Prostate gland (tissue), 2 donors: Measurements from ENCODE around the gene ARFIP2. TPM values are rescaled to one million over a fixed set of nuclear protein-coding genes. Genes with fewer than 3 reads are reported as not detected.

Experiments used
- DNase-seq: peaks from one replicate; pipeline ENCODE4 v3.0.0-alpha.2; 2019; ENCODE audit warnings: low spot score
- H3K27ac ChIP-seq, 2 donors: fragments of 200-600 bp; sonication (generic); 2 replicates each; pipeline ENCODE4 v1.5.1; 2017 to 2019
- H3K27me3 ChIP-seq: fragments of 200-600 bp; sonication (generic); replicated peaks from 2 replicates; pipeline ENCODE4 v1.5.1; 2019; ENCODE audit not compliant: insufficient read depth
- H3K36me3 ChIP-seq, 2 donors: fragments of 200-600 bp; sonication (generic); 1 replicate in 1 of 2; 2 replicates in 1 of 2; pipeline versions ENCODE4 v1.5.1 to v1.8.1; 2017 to 2019
- H3K4me1 ChIP-seq: fragments of 200-600 bp; sonication (generic); replicated peaks from 2 replicates; pipeline ENCODE4 v1.5.1; 2019
- H3K4me3 ChIP-seq, 2 donors: fragments of 200-600 bp; sonication (generic); 2 replicates each; pipeline ENCODE4 v1.5.1; 2017 to 2019
- H3K9me3 ChIP-seq: fragments of 200-600 bp; sonication (generic); 2 replicates; pipeline ENCODE4 v1.5.1; 2017
- CTCF ChIP-seq, 4 experiments: fragments of 200-600 bp in 2 of 4; fragments of 450-650 bp in 2 of 4; sonication (generic) in 2 of 4; IDR thresholded peaks; 1 replicate in 3 of 4; 2 replicates in 1 of 4; pipeline ENCODE4 v1.5.1; 2016 to 2019; ENCODE audit warnings: antibody characterized with exemption in 4 of 4, mild to moderate bottlenecking in 2 of 4, moderate library complexity in 2 of 4
- POLR2A ChIP-seq: fragments of 450-650 bp; IDR thresholded peaks from one replicate; pipeline ENCODE4 v1.6.1; 2016; ENCODE audit warnings: antibody characterized with exemption, mild to moderate bottlenecking
- POLR2AphosphoS5 ChIP-seq: sonication (generic); formaldehyde crosslinking; IDR thresholded peaks from one replicate; pipeline ENCODE4 v1.6.1; 2017; ENCODE audit warnings: antibody characterized with exemption
- WGBS: methylation state at CpG from one replicate; pipeline ENCODE4 v1.1.5; 2018; 5-methylcytosine and 5-hydroxymethylcytosine counted together
- intact Hi-C: fragments of 100-400 bp; cut with DNase I; formaldehyde crosslinking; loops from one replicate; pipeline ENCODE4 v1.14.2; 2022
- total RNA-seq, 2 donors: library from RNA; depleted of rRNA; stranded (reverse); fragments of >200 nt; gene quantifications; one replicate each; pipeline ENCODE4 v1.1.0, GENCODE V29; 2016

Gene ARFIP2
- total RNA-seq, 2 donors from 2014 or later, result 87.3 to 110 TPM

- TF ChIP-seq CTCF (IDR thresholded peaks at IDR 0.05) (no peak), POLR2AphosphoS5 (no peak), POLR2A (no peak)
- H3K27ac ChIP-seq, result no peak overlapping the region
- no peaks in the 10 kb centered on the region for H3K9me3 ChIP-seq
- intact Hi-C loops, result no loop called here
- H3K4me1 ChIP-seq, result no peaks in the 10 kb centered on the region
- peaks cover 0 to 16% of the 10 kb centered on the region in 2 donors for H3K36me3 ChIP-seq
- H3K4me3 ChIP-seq, result no peak overlapping the region
- no peaks in the 10 kb centered on the region for H3K27me3 ChIP-seq
- DNase-seq, result no peak
- 93% methylated on average over 3 of the region's 3 CpGs for WGBS
Observed at GRCh38 chr11:6452219-6452618, 28.9 kb downstream of the ARFIP2 start.

- no peak for DNase-seq
- H3K4me1 ChIP-seq, result no peaks in the 10 kb centered on the region
- TF ChIP-seq POLR2A, result no peak
- no peak for TF ChIP-seq POLR2AphosphoS5
- no peak for TF ChIP-seq CTCF (IDR thresholded peaks at IDR 0.05)
- no peaks in the 10 kb centered on the region for H3K9me3 ChIP-seq
- 89% methylated on average over 3 of the region's 3 CpGs for WGBS
- no peak overlapping the region for H3K27ac ChIP-seq
- H3K27me3 ChIP-seq, result no peaks in the 10 kb centered on the region
- intact Hi-C loops, result loop anchor here (10.0 kb wide), 1 partner anchor 424 kb away; no protein-coding TSS in a partner anchor
- H3K36me3 ChIP-seq, result peaks cover 0 to 6% of the 10 kb centered on the region in 2 donors
- no peak overlapping the region for H3K4me3 ChIP-seq
Observed at GRCh38 chr11:6448574-6448973, 32.6 kb downstream of the ARFIP2 start.

GRCh38 chr11:6443269-6444003 lies 37.7 kb downstream of the ARFIP2 start:
- WGBS, result 32% methylated on average over 5 of the region's 5 CpGs
- Histone ChIP-seq H3K4me3 (no peak overlapping the region), H3K4me1 (no peaks in the 10 kb centered on the region), H3K27me3 (no peaks in the 10 kb centered on the region), H3K9me3 (no peaks in the 10 kb centered on the region), H3K36me3 (no peaks in the 10 kb centered on the region), H3K27ac (no peak overlapping the region)
- peak; percentile 35 for DNase-seq
- intact Hi-C loops, result loop anchor here (10.0 kb wide), 1 partner anchor 419 kb away; no protein-coding TSS in a partner anchor
- TF ChIP-seq POLR2A (no peak), CTCF (IDR thresholded peaks at IDR 0.05) (peak; percentile 42 to 75 (median 68)), POLR2AphosphoS5 (no peak)

- WGBS, result 79% methylated on average over 4 of the region's 4 CpGs
- intact Hi-C loops, result loop anchor here (1.0 to 10.0 kb wide), 2 partner anchors 63 to 418 kb away; no protein-coding TSS in a partner anchor
- H3K9me3 ChIP-seq, result no peaks in the 10 kb centered on the region
Observed at GRCh38 chr11:6442441-6442840, 38.7 kb downstream of the ARFIP2 start.

More at GRCh38 chr11:6442441-6442840, 38.7 kb downstream of the ARFIP2 start:
- no peaks in the 10 kb centered on the region for H3K4me1 ChIP-seq
- H3K4me3 ChIP-seq, result no peak overlapping the region
- DNase-seq, result no peak
- H3K27ac ChIP-seq, result no peak overlapping the region
- TF ChIP-seq CTCF (IDR thresholded peaks at IDR 0.05) (no peak), POLR2A (no peak), POLR2AphosphoS5 (no peak)
- H3K27me3 ChIP-seq, result no peaks in the 10 kb centered on the region
- no peaks in the 10 kb centered on the region for H3K36me3 ChIP-seq
